Activated T-helper 1 cell treated with anti-CD3 and anti-CD28 coated beads, Interleukin-2, amount 50 U/mL, for 16 hours (primary cell): ENCODE results near the gene PCBD1.

Experiments
- DNase-seq, 2 donors: peaks; one replicate each; pipeline ENCODE4 v3.0.0-alpha.2; 2020; ENCODE audit warnings: low read depth in 1 of 2, low spot score in 1 of 2

PCBD1 gene

GRCh38 chr10:70903262-70903921 lies 15.0 kb upstream of the PCBD1 start:
- no peak for DNase-seq

DNA sequence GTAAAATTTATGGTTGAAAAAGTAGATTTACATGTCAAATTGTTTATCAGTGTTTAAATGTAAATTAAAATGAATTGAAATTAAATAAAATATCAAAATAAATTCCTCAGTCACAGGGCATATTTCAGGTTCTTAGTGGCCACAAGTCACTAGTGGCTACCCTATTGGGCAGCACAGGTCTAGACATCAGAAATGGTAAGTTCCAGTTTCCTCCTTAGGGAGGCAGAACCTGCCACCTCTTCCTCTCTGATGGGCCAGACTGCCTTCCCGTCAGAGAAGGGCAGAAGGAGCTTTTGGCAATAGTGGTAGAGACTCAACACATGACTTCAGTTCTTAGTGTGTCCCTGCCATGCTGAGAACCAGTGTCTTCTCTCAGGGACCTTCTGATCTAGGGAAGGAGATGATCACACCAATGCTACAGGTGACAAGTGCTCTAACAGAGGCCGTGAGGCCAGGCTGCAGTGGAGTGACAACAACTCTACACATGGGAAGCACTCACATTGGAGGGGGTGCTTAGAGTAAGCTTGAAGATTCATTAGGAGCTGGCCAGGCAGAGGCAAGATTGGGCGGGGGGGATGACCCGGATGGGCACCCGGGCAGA lies 14.4 kb upstream of the PCBD1 start:
- DNase-seq = no peak

DNA sequence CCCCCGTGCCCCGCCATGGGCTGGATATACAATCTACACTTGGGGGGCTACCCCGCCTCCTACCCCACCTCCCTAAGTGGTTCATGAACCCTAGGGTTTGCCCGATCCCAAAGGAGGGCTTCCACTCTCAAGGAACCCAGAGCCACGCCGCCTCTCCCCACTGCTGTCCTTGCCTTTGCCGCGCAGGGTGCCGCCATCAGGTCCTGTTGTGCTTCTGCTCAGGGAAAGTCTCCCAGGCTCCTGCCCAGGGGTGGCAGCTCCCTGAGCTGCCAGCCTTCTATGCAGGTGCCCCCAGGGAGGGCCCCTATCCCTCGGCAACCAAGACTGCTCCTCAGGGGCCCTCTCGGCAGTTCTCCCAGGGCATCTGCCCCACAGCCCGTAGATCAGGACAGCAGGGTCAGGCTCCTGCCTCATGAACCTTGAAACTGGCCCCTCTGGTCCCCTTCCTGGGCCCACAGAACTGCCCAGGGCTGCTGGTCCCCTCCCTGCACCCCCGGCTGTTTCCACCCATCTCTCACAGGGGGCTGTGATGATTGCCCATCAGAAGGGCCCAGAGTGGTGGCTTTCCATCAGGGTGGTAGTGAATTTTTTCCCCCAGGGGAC lies 13.0 kb upstream of the PCBD1 start:
- DNase-seq = no peak

- no peak for DNase-seq
Measured at GRCh38 chr10:70899096-70899495, 10.7 kb upstream of the PCBD1 start.

- no peak for DNase-seq
Measured at GRCh38 chr10:70898687-70899086, 10.3 kb upstream of the PCBD1 start.

DNA sequence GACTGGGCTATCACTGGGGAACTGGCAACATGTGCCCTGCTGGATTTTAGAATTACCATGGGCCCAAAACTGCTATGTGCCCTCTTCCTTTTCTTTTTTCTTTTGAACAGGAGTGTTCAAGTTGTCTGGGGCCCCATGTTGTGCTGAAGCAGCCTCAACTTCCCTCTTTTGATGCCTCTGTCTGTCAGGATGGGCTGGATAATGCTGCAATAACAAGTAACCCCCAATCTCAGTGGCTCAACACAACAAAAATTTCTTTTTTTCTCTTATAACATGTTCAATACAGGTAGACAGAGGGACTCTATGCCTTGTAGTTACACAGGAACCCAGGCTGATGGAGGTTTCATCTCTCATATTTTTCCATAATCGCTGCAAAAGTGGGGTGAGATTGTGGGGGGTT lies 8.2 kb upstream of the PCBD1 start:
- DNase-seq = no peak

GRCh38 chr10:70894416-70894815 lies 6.1 kb upstream of the PCBD1 start:
- DNase-seq = no peak

GRCh38 chr10:70893227-70894006 lies 5.1 kb upstream of the PCBD1 start:
- DNase-seq = no peak

DNA sequence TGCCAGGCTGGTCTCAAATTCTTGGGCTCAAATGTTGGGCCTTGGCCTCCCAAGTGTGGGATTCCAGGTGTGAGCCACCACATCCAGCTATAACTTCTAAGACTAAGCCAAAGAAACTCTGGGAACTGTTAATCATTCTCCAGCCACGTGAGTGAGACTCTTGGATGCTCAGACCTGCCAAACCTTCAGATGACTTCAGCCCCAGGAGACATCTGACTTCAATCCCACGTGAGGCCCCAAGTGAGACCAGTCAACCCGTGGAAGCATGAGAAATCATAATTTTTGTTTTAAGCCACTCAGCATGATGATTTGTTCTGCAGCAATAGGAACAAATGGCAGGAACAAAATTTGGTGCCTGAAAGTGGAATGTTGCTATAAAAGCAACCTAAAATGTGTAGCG lies 4.3 kb upstream of the PCBD1 start:
- DNase-seq = no peak

- DNase-seq = no peak
Measured at GRCh38 chr10:70891627-70892026, 3.3 kb upstream of the PCBD1 start.

DNA sequence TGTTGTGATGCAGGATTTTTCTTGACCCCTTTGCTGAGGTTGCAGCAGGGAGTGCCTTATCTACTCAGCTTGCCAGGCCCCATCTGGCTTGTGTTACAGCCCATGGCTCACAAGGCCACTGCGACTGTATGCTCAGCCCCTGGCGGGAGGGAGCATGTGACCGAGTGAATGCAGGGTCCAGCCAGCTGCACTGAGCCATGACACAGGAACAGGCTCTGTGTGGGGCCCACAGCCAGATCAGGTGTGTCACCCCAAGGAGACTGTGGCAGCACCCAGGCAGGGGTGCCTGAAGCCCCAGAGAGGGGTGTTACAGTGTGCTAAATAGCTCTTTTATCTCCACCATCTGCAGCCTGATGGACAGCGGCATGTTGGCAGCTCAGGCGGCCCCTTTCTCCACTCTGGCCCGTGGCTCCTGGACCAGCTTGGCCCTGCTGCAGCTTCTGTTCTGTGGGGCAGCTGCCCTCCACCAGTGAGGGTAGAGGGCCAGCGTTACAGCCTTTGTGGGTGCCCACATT lies 2.6 kb upstream of the PCBD1 start:
- DNase-seq = no peak

DNA sequence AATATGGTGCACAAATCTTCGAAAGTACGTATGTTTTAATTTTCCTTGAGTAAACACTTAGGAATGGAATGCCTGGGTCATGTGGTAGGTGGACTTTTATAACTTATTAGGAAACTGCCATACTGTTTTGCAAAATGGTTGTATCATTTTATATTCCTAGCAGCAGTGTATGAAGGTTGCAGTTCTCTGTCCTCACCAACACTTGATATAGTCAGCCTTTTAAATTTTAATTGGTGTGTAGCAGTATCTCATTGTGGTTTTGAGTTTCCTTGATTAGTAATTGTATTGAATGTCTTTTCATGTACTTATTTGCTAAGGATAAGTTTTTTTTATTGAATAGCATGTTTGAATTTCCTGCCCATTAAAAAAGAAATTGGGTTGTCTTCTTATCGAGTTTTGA lies 926 bp upstream of the PCBD1 start:
- DNase-seq = no peak

DNA sequence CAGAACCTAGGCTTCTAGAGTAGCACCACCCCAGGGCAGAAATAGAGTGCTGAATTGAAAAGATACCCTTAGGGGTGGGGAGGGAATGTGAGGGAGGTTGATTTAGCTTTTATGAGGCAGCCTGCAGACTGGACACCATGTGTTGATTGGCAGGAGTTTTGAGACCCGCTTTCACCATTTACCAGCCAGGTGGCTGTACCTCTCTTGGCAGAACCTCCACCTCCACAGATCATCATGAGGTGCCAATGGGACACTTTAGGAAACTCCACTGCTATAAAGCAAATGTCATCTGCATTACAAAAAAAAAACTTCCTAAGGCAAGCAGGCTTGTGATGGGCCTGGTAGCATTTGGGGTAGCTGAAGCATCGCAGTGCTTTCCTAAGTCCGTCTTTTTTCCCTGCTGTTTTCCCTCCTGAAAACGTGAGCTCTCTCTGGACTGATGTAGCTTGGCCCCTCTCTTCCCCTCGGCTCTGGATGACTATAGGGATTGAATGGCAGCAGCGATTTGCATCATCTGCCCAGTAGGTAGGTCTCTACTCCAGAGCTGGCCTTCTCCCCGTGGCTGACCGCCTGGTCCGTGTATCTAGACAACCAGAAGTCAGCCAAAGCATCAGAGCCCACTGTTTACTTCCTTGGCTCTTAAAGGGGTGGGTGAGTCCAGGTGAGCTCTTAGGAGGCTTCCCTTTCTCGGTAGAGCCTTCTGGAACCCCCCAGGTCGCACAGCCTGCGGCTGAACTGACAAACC lies 1.3 kb downstream of the PCBD1 start:
- no peak for DNase-seq

DNA sequence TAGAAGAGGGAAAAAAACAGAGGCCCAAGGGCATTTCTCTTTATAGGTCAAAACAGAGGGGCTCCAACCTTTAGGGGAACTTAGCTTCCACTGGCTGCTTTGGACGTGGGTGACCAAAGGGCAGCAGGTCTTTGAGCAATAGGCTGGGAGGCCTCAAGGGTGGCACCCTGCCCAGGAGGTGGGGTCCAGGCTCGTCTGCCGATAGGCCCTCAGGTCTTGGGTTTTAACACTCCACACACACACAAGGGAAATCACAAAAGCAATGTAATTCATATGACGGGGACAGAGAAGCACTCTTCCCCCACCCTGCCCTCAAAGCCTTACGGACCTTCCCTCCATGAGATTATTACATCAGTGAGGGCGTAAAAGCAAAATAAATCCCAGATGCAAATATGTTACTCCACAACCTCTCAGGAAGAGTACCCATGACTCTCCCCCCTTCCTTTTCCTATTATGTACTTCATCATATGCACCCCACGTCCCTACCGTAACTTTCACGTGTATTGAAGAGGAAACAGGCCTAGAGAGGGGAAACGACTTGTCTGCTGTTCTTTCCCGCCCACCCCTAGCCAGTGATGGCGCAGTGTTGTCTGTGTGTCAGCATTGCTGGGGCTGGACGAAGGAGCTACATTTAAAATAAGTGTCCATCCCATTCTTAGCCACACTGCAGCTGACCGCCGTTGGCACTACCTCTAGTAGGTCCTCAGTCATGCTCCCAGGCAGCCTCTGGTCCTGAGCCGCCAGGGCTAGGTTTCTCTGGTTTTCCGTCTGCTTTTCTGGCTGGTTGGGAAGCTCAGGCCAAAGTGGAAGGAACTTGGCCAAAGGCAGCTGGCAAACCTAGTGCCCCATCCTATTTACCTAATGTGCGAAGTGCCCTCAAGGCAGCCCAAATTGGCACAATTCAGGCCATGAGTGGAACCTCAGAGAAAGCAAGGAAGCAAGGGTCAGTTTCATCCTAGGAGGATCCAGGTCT lies 2.1 kb downstream of the PCBD1 start:
- DNase-seq = no peak

DNA sequence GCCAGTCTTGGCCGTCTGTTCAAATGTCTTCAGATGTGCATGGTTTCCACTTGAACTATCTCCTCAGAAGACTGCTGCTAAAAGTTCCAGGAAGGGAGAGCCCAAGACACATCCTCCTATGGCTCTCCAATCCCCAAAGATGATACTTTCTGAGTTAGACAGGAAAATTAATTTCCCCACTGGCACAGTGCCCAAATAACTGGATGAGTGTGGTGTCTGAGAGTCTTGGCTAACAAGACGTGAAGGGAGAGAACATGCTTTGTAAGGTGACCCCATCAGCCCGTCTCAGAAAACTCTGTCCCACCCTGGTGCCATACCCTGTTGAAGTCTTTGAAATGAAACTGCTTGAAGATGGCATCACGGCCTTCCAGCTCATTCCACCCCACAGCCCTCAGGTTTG lies 2.9 kb downstream of the PCBD1 start:
- no peak for DNase-seq

GRCh38 chr10:70884741-70885140 lies 3.6 kb downstream of the PCBD1 start:
- no peak for DNase-seq

- peak; percentile 42 to 57 for DNase-seq
Measured at GRCh38 chr10:70880077-70880534, 8.3 kb downstream of the PCBD1 start.

- no peak for DNase-seq
Measured at GRCh38 chr10:70879207-70879606, 9.2 kb downstream of the PCBD1 start.

- DNase-seq = no peak
Measured at GRCh38 chr10:70874061-70874460, 14.3 kb downstream of the PCBD1 start.

DNA sequence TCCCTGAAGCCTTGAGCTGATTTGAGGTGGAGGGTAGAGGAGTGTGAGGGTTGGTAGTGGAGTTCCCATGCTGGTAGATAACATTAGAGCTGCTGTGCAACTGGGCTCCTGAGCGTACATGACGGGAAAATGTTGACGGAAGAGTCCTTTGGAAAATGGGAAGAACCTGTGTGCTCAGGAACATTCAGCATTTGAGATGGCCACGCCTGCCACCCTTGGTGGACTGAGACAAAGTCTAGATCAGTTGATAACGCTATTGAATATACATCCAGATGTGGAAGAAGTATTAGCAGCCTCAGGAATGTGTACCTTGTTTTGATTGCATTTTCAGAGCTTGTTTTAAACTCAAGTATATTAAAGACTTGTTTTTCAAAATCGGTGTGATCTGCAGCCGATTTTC lies 16.1 kb downstream of the PCBD1 start:
- DNase-seq = no peak
